GM21367 (cell line): ENCODE data around the gene PDE8A.

Experiments
- ATAC-seq: cut with Tn5 transposase; IDR thresholded peaks from one replicate; pipeline ENCODE4 v1.9.1; 2021; ENCODE audit not compliant: unreplicated experiment

The PDE8A gene

GRCh38 chr15:85116925-85117646, 135.4 kb downstream of the PDE8A start:
- no peak for ATAC-seq

GRCh38 chr15:85118173-85118572, 136.5 kb downstream of the PDE8A start:
- no peak for ATAC-seq

GRCh38 chr15:85118581-85118980, 136.9 kb downstream of the PDE8A start:
- no peak for ATAC-seq

- no peak for ATAC-seq
Observed at GRCh38 chr15:85120351-85121113, 138.9 kb downstream of the PDE8A start.

GRCh38 chr15:85124173-85124572, 142.5 kb downstream of the PDE8A start:
- ATAC-seq: no peak

GRCh38 chr15:85125056-85125661, 143.5 kb downstream of the PDE8A start:
- ATAC-seq: no peak

- ATAC-seq: no peak
Observed at GRCh38 chr15:85128621-85129020, 147.0 kb downstream of the PDE8A start.

GRCh38 chr15:85129881-85130280, 148.2 kb downstream of the PDE8A start:
- no peak for ATAC-seq

GRCh38 chr15:85131915-85132314, 150.3 kb downstream of the PDE8A start:
- no peak for ATAC-seq

GRCh38 chr15:85133709-85134108, 152.1 kb downstream of the PDE8A start:
- ATAC-seq: no peak

GRCh38 chr15:85137489-85138168, 156.0 kb downstream of the PDE8A start:
- no peak for ATAC-seq

GRCh38 chr15:85139391-85139790, 157.7 kb downstream of the PDE8A start:
- ATAC-seq: no peak

- no peak for ATAC-seq
Observed at GRCh38 chr15:85141726-85142125, 160.1 kb downstream of the PDE8A start.

- no peak for ATAC-seq
Observed at GRCh38 chr15:85142312-85142711, 160.7 kb downstream of the PDE8A start.

GRCh38 chr15:85149465-85150129, 167.9 kb downstream of the PDE8A start:
- ATAC-seq: no peak

- ATAC-seq: no peak
Observed at GRCh38 chr15:85150130-85150480, 168.4 kb downstream of the PDE8A start.

- no peak for ATAC-seq
Observed at GRCh38 chr15:85151145-85151544, 169.5 kb downstream of the PDE8A start.

- no peak for ATAC-seq
Observed at GRCh38 chr15:85151861-85152260, 170.2 kb downstream of the PDE8A start.

- ATAC-seq: no peak
Observed at GRCh38 chr15:85154061-85154460, 172.4 kb downstream of the PDE8A start.

GRCh38 chr15:85155360-85155759, 173.7 kb downstream of the PDE8A start:
- ATAC-seq: no peak

GRCh38 chr15:85155857-85156256, 174.2 kb downstream of the PDE8A start:
- ATAC-seq: no peak
